HG03575 (cell line): ENCODE results near the gene MIDN.

ENCODE experiments used
- ATAC-seq: cut with Tn5 transposase; IDR thresholded peaks from one replicate; pipeline ENCODE4 v1.9.1; 2021; ENCODE audit not compliant: unreplicated experiment, insufficient number of reproducible peaks, low FRiP score; ENCODE audit errors: extremely low read depth

The MIDN gene

GRCh38 chr19:1219786-1220476, 28.5 kb upstream of the MIDN start:
- no peak for ATAC-seq

- no peak for ATAC-seq
Measured at GRCh38 chr19:1220477-1220930, 27.9 kb upstream of the MIDN start.

- no peak for ATAC-seq
Measured at GRCh38 chr19:1220976-1221903, 27.1 kb upstream of the MIDN start.

- no peak for ATAC-seq
Measured at GRCh38 chr19:1221904-1222255, 26.5 kb upstream of the MIDN start.

GRCh38 chr19:1222394-1222793, 26.0 kb upstream of the MIDN start:
- no peak for ATAC-seq

GRCh38 chr19:1223018-1223855, 25.1 kb upstream of the MIDN start:
- ATAC-seq, result no peak

GRCh38 chr19:1224047-1224825, 24.1 kb upstream of the MIDN start:
- no peak for ATAC-seq

GRCh38 chr19:1224847-1225246, 23.5 kb upstream of the MIDN start:
- no peak for ATAC-seq

GRCh38 chr19:1225440-1226226, 22.8 kb upstream of the MIDN start:
- ATAC-seq, result no peak

GRCh38 chr19:1226227-1226518, 22.2 kb upstream of the MIDN start:
- no peak for ATAC-seq

GRCh38 chr19:1226522-1227303, 21.7 kb upstream of the MIDN start:
- ATAC-seq, result no peak

- ATAC-seq, result no peak
Measured at GRCh38 chr19:1227304-1228054, 20.9 kb upstream of the MIDN start.

- no peak for ATAC-seq
Measured at GRCh38 chr19:1228161-1228957, 20.0 kb upstream of the MIDN start.

- ATAC-seq, result no peak
Measured at GRCh38 chr19:1229056-1229923, 19.1 kb upstream of the MIDN start.
